Thyroid gland (tissue), 4 donors: ENCODE data around the gene PTPRG. TPM values are rescaled to one million over a fixed set of nuclear protein-coding genes. Genes with fewer than 3 reads are reported as not detected.
A peak's percentile ranks its signal among the peaks of the same experiment; 100 is the strongest.

Experiments used
- DNase-seq, 2 donors: peaks; one replicate each; pipeline ENCODE4 v3.0.0-alpha.2; 2019
- H3K27ac ChIP-seq, 3 donors: fragments of 200-600 bp; sonication (generic); 1 replicate in 2 of 3; 2 replicates in 1 of 3; pipeline ENCODE4 v1.5.1; 2016 to 2019; ENCODE audit warnings: mild to moderate bottlenecking in 1 of 3, moderate library complexity in 1 of 3
- H3K27me3 ChIP-seq: fragments of 200-600 bp; sonication (generic); one replicate; pipeline ENCODE4 v1.5.1; 2019
- H3K36me3 ChIP-seq, 2 donors: fragments of 200-600 bp; sonication (generic); one replicate each; pipeline ENCODE4 v1.5.1; 2016 to 2019
- H3K4me1 ChIP-seq, 2 donors: fragments of 200-600 bp; sonication (generic); one replicate each; pipeline ENCODE4 v1.5.1; 2017 to 2019
- H3K4me3 ChIP-seq, 3 donors: fragments of 200-600 bp; sonication (generic); replicated peaks in 1 of 3; 1 replicate in 2 of 3; 2 replicates in 1 of 3; pipeline ENCODE4 v1.5.1; 2016; ENCODE audit warnings: mild to moderate bottlenecking in 1 of 3
- H3K9me3 ChIP-seq: fragments of 200-600 bp; sonication (generic); one replicate; pipeline ENCODE4 v1.5.1; 2017
- POLR2A ChIP-seq, 2 donors: fragments of 450-650 bp; IDR thresholded peaks; one replicate each; pipeline ENCODE4 v1.6.1; 2017; ENCODE audit warnings: antibody characterized with exemption in 2 of 2, mild to moderate bottlenecking in 2 of 2, moderate library complexity in 1 of 2
- WGBS, 2 donors: methylation state at CpG; one replicate each; pipeline ENCODE4 v1.1.5; 2017; 5-methylcytosine and 5-hydroxymethylcytosine counted together
- intact Hi-C: fragments of 100-400 bp; cut with DNase I; formaldehyde crosslinking; loops from one replicate; pipeline ENCODE4 v1.15.1; 2023
- total RNA-seq, 4 donors: library from RNA; depleted of rRNA; stranded (reverse); fragments of >200 nt; gene quantifications; one replicate each; pipeline ENCODE4 v1.2.3, GENCODE V29; 2016
- TF ChIP-seq, protein P1 (sequence below), 6 experiments: fragments of 200-600 bp in 3 of 6; fragments of 450-650 bp in 3 of 6; sonication (generic) in 3 of 6; IDR thresholded peaks; one replicate each; pipeline ENCODE4 v1.5.1; 2016 to 2019; ENCODE audit warnings: antibody characterized with exemption in 6 of 6, mild to moderate bottlenecking in 2 of 6, inconsistent platforms in 1 of 6, moderate library complexity in 1 of 6

The PTPRG gene
- total RNA-seq, 4 donors from 2014 or later: 81.6 to 207 (median 132) TPM

DNA sequence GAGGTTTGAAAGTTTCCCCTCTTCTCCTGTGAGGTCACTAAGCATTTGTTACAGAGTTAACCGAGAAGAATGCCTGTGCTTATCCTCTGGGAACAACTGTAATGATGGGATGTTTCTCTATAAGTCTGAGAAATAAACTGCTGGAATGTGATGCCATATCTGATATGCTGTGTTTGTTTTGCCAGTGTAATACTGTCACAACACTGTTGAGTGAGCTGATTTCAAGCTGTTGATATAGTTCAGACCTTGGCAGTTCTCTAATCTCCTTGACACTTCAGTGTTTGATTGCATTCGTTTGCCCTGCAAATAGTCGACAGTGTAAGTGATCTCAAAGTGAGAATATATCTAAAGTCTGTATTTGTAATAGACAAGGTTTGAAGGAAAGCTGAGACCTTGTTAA lies 73.3 kb downstream of the PTPRG start:
- no peak for TF ChIP-seq POLR2A (IDR thresholded peaks at IDR 0.05)
- TF ChIP-seq, protein P1, sequence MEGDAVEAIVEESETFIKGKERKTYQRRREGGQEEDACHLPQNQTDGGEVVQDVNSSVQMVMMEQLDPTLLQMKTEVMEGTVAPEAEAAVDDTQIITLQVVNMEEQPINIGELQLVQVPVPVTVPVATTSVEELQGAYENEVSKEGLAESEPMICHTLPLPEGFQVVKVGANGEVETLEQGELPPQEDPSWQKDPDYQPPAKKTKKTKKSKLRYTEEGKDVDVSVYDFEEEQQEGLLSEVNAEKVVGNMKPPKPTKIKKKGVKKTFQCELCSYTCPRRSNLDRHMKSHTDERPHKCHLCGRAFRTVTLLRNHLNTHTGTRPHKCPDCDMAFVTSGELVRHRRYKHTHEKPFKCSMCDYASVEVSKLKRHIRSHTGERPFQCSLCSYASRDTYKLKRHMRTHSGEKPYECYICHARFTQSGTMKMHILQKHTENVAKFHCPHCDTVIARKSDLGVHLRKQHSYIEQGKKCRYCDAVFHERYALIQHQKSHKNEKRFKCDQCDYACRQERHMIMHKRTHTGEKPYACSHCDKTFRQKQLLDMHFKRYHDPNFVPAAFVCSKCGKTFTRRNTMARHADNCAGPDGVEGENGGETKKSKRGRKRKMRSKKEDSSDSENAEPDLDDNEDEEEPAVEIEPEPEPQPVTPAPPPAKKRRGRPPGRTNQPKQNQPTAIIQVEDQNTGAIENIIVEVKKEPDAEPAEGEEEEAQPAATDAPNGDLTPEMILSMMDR (IDR thresholded peaks at IDR 0.05): no peak

GRCh38 chr3:61637088-61638051 lies 76.0 kb downstream of the PTPRG start:
- WGBS, 2 donors: 65 to 71% methylated on average over 16 of the region's 16 CpGs
- Histone ChIP-seq H3K36me3 (no peaks in the 10 kb centered on the region), H3K27me3 (no peaks in the 10 kb centered on the region), H3K27ac (peak overlapping the region; percentile 1 to 57 (median 24)), H3K9me3 (no peaks in the 10 kb centered on the region), H3K4me3 (no peak overlapping the region), H3K4me1 (peaks cover 27 to 30% of the 10 kb centered on the region in 2 donors)
- peak in 1 of 2 donors; percentile 34 for DNase-seq
- intact Hi-C loops: no loop called here
- TF ChIP-seq POLR2A (IDR thresholded peaks at IDR 0.05): no peak
- TF ChIP-seq, protein P1 (IDR thresholded peaks at IDR 0.05): no peak

More for the DNA sequence above, 73.3 kb downstream of the PTPRG start:
- H3K4me1 ChIP-seq: peaks cover 31 to 36% of the 10 kb centered on the region in 2 donors
- no peak for DNase-seq
- no peaks in the 10 kb centered on the region for H3K9me3 ChIP-seq
- 21 to 22% methylated on average over 3 of the region's 3 CpGs for WGBS, 2 donors
- intact Hi-C loops: no loop called here
- no peak overlapping the region for H3K4me3 ChIP-seq
- no peak overlapping the region for H3K27ac ChIP-seq
- H3K36me3 ChIP-seq: no peaks in the 10 kb centered on the region
- no peaks in the 10 kb centered on the region for H3K27me3 ChIP-seq

- Histone ChIP-seq H3K4me1 (peaks cover 29 to 32% of the 10 kb centered on the region in 2 donors), H3K4me3 (no peak overlapping the region), H3K9me3 (no peaks in the 10 kb centered on the region), H3K27ac (no peak overlapping the region), H3K27me3 (no peaks in the 10 kb centered on the region), H3K36me3 (no peaks in the 10 kb centered on the region)
- DNase-seq: no peak
- TF ChIP-seq POLR2A (IDR thresholded peaks at IDR 0.05): no peak
- TF ChIP-seq, protein P1 (IDR thresholded peaks at IDR 0.05): no peak
- intact Hi-C loops: no loop called here
- WGBS, 2 donors: 90 to 92% methylated on average over 1 of the region's 1 CpG
These were observed 77.4 kb downstream of the PTPRG start for GRCh38 chr3:61638741-61639140.

DNA sequence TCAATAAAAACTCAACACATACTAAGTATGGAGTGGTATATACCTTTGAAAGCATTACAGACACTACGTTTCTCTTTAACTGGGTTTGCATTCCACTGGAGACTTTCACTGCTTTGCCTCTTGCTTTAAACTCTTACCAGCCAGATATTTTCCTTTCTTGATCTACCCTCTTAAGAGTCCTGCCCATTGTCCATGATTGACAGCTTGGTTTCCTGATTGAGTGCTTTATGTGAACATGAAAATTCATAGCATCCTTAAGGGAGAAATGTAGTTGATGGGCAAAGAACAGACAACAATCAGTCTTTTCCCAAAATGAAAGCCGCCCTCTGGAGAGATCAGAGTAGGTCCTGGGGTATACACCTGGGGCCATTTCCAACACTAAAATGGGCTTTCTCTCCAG lies 78.6 kb downstream of the PTPRG start:
- intact Hi-C loops: no loop called here
- TF ChIP-seq, protein P1 (IDR thresholded peaks at IDR 0.05): no peak
- TF ChIP-seq POLR2A (IDR thresholded peaks at IDR 0.05): no peak

DNA sequence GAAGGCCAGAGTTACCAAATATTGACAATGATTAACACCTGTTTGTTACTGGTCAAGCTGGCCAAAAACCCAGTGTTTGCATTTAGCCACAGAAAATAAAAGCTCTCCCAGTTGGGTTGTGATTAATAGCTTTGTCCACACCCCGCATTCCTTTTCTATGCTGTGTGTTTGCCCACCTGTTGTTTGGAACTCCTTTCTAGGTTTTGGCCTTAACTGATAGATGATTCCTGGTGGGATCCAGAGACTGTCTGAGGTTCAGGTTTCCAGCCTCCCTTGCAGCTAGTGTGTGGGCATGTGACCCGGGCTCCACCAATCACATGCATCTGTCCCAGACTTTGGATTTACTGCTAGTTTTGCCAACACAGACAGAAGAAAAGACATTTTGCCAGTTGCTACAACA lies 83.8 kb downstream of the PTPRG start:
- Histone ChIP-seq H3K9me3 (no peaks in the 10 kb centered on the region), H3K27ac (no peak overlapping the region), H3K4me1 (peaks cover 16 to 25% of the 10 kb centered on the region in 2 donors), H3K27me3 (no peaks in the 10 kb centered on the region), H3K4me3 (no peak overlapping the region), H3K36me3 (no peaks in the 10 kb centered on the region)
- intact Hi-C loops: no loop called here
- TF ChIP-seq, protein P1 (IDR thresholded peaks at IDR 0.05): no peak
- TF ChIP-seq POLR2A (IDR thresholded peaks at IDR 0.05): no peak
- 95 to 100% methylated on average over 2 of the region's 2 CpGs for WGBS, 2 donors
- no peak for DNase-seq

More for the DNA sequence above, 78.6 kb downstream of the PTPRG start:
- Histone ChIP-seq H3K4me1 (peaks cover 24 to 27% of the 10 kb centered on the region in 2 donors), H3K36me3 (no peaks in the 10 kb centered on the region), H3K27ac (no peak overlapping the region), H3K4me3 (no peak overlapping the region), H3K9me3 (no peaks in the 10 kb centered on the region), H3K27me3 (no peaks in the 10 kb centered on the region)
- DNase-seq: no peak
- 90 to 93% methylated on average over 2 of the region's 2 CpGs for WGBS, 2 donors
